ENCODE results near the gene NR3C2. TPM values are rescaled to one million over a fixed set of nuclear protein-coding genes. Genes with fewer than 3 reads are reported as not detected.

The NR3C2 gene
- total and polyA plus RNA-seq, 10 of the 15 experiments (the other 5 are each of a cell fraction or from before 2014, with no cell fraction given): 0.05 to 0.11 (median 0.08) TPM; not detected in 4

GRCh38 chr4:148380291-148380690, 61.9 kb downstream of the NR3C2 start:
- ATAC-seq: no peak
- ChIA-PET RAD21 (ENCODE audit: unreplicated experiment) (no interaction called here), SMC1A (ENCODE audit: uncharacterized antibody, unreplicated experiment) (no interaction called here), POLR2A (no interaction called here), CTCF (no interaction called here)
- no peaks in the 10 kb centered on the region for H3K27me3 ChIP-seq (replicated peaks in 1 of 2; ENCODE audit: control insufficient read depth in 2 of 2, insufficient read depth in 2 of 2, low read length in 1 of 2)
- TF ChIP-seq LARP7 (IDR thresholded peaks at IDR 0.05): no peak
- TF ChIP-seq MXI1 (IDR thresholded peaks at IDR 0.05; ENCODE audit: low read depth, low read length): no peak
- TF ChIP-seq POLR2A (IDR thresholded peaks at IDR 0.05; ENCODE audit: low read depth, low read length): no peak
- no peak for TF ChIP-seq BMI1 (IDR thresholded peaks at IDR 0.05; ENCODE audit: borderline replicate concordance)
- TF ChIP-seq NFYB (IDR thresholded peaks at IDR 0.05; ENCODE audit: insufficient read depth, low read depth, low read length): no peak
- TF ChIP-seq RCOR1 (conservative IDR thresholded peaks at IDR 0.05; ENCODE audit: low read depth, low read length): no peak
- no peak for TF ChIP-seq ZZZ3 (IDR thresholded peaks at IDR 0.05; ENCODE audit: control insufficient read depth, insufficient read length, low read depth)
- no peak for TF ChIP-seq SUPT20H (IDR thresholded peaks at IDR 0.05; ENCODE audit: borderline replicate concordance, control insufficient read depth, low read depth, low read length)
- TF ChIP-seq SPI1 (IDR thresholded peaks at IDR 0.05; ENCODE audit: borderline replicate concordance, insufficient read depth, low read depth, low read length): no peak
- no peak for TF ChIP-seq ZNF217 (IDR thresholded peaks at IDR 0.05)
- TF ChIP-seq NBN (IDR thresholded peaks at IDR 0.05): no peak
- no peak for TF ChIP-seq POU2F2 (IDR thresholded peaks at IDR 0.05; ENCODE audit: borderline replicate concordance, low read depth, low read length)
- no peak for TF ChIP-seq PBX3 (IDR thresholded peaks at IDR 0.05; ENCODE audit: insufficient replicate concordance, low read depth, low read length)
- no peak for TF ChIP-seq JUNB (IDR thresholded peaks at IDR 0.05)
- no peaks in the 10 kb centered on the region for H4K20me1 ChIP-seq (ENCODE audit: control insufficient read depth, insufficient read depth)
- no peaks in the 10 kb centered on the region for H3K4me1 ChIP-seq (ENCODE audit: control insufficient read depth, insufficient read depth, low read length)
- H3K27ac ChIP-seq (ENCODE audit: control insufficient read depth, insufficient read depth): no peak overlapping the region
- H3K4me2 ChIP-seq (ENCODE audit: control insufficient read depth, insufficient read depth): no peak overlapping the region
- no peaks in the 10 kb centered on the region for H3K9me3 ChIP-seq (replicated peaks; ENCODE audit: control insufficient read depth, insufficient read depth, low read length)
- 58% methylated on average over 4 of the region's 4 CpGs for WGBS (ENCODE audit: insufficient coverage, insufficient replicate concordance, low lambda C conversion rate, missing lambda C conversion rate)
- BruUV-seq (replicated peaks): no TSS peak
- H2AFZ ChIP-seq (ENCODE audit: control insufficient read depth, low read depth, low read length): no peak overlapping the region
- FAIRE-seq: no peak
- no peak overlapping the region for H3K9ac ChIP-seq (ENCODE audit: control insufficient read depth, insufficient read depth, low read length)
- no peaks in the 10 kb centered on the region for H3K36me3 ChIP-seq (ENCODE audit: control insufficient read depth in 2 of 2, insufficient read depth in 2 of 2, low read length in 1 of 2)
- intact Hi-C loops (cut with micrococcal nuclease; ENCODE audit: unreplicated experiment) (no loop called here), in situ Hi-C loops (cut with MboI) (no loop called here)
- no peak for DNase-seq (ENCODE audit: low read depth, low spot score)
- no peak overlapping the region for H3K4me3 ChIP-seq
- H3K79me2 ChIP-seq (ENCODE audit: control insufficient read depth, insufficient read depth, low read length): no peaks in the 10 kb centered on the region
